Measurements from ENCODE around the gene TMEM191B.
"Not testable (repeated sequence)": the region's sequence is repeated elsewhere in the genome, so short reads cannot be mapped to it uniquely, and the experiment has no call there.

Gene TMEM191B

GRCh38 chr22:18527752-18528596, at the start of gene TMEM191B:
Gene TMEM191B (plus strand): TSS chr22:18527802. CDS start chr22:18527981, 179 bp downstream.
- DNase-seq: not testable (repeated sequence)

- not testable (repeated sequence) for DNase-seq
Measured at GRCh38 chr22:18496227-18496626, 31.4 kb upstream of the TMEM191B start.

- not testable (repeated sequence) for DNase-seq
Measured at GRCh38 chr22:18511327-18511726, 16.3 kb upstream of the TMEM191B start.

GRCh38 chr22:18512378-18512777, 15.2 kb upstream of the TMEM191B start:
- not testable (repeated sequence) for DNase-seq

- not testable (repeated sequence) for DNase-seq
Measured at GRCh38 chr22:18513454-18513853, 14.1 kb upstream of the TMEM191B start.

- DNase-seq: not testable (repeated sequence)
Measured at GRCh38 chr22:18518061-18518460, 9.5 kb upstream of the TMEM191B start, which contains the start of gene GGTLC3. Gene GGTLC3 (minus strand): TSS chr22:18518161. CDS start chr22:18517897, 264 bp downstream.

- not testable (repeated sequence) for DNase-seq
Measured at GRCh38 chr22:18522762-18523161, 4.8 kb upstream of the TMEM191B start.

- not testable (repeated sequence) for DNase-seq
Measured at GRCh38 chr22:18523328-18523727, 4.3 kb upstream of the TMEM191B start.

- peak; percentile 84 for DNase-seq
Measured at GRCh38 chr22:18528597-18529415, 1.2 kb downstream of the TMEM191B start.

GRCh38 chr22:18529416-18530145, 2.0 kb downstream of the TMEM191B start:
- not testable (repeated sequence) for DNase-seq

- not testable (repeated sequence) for DNase-seq
Measured at GRCh38 chr22:18533633-18534032, 6.0 kb downstream of the TMEM191B start.

- not testable (repeated sequence) for DNase-seq
Measured at GRCh38 chr22:18534315-18534714, 6.7 kb downstream of the TMEM191B start.

- not testable (repeated sequence) for DNase-seq
Measured at GRCh38 chr22:18539994-18540393, 12.4 kb downstream of the TMEM191B start.

- DNase-seq: not testable (repeated sequence)
Measured at GRCh38 chr22:18543400-18543799, 15.8 kb downstream of the TMEM191B start.

- DNase-seq: not testable (repeated sequence)
Measured at GRCh38 chr22:18544615-18545014, 17.0 kb downstream of the TMEM191B start.

- not testable (repeated sequence) for DNase-seq
Measured at GRCh38 chr22:18549458-18550179, 22.0 kb downstream of the TMEM191B start.

- not testable (repeated sequence) for DNase-seq
Measured at GRCh38 chr22:18551046-18551445, 23.4 kb downstream of the TMEM191B start.

GRCh38 chr22:18552839-18553597, 25.4 kb downstream of the TMEM191B start:
- DNase-seq: not testable (repeated sequence)

GRCh38 chr22:18554280-18555256, 27.0 kb downstream of the TMEM191B start:
- not testable (repeated sequence) for DNase-seq

GRCh38 chr22:18558516-18558915, 30.9 kb downstream of the TMEM191B start:
- DNase-seq: not testable (repeated sequence)

Data from HCEC 1CT (cell line).